HepG2 (cell line): ENCODE measurements around the gene SNED1. TPM values are rescaled to one million over a fixed set of nuclear protein-coding genes. Genes with fewer than 3 reads are reported as not detected.

Experiments
- ATAC-seq: fragments of 200-7000 bp; cut with Tn5 transposase; 3 replicates; pipeline ENCODE4 v1.9.1; 2020; ENCODE audit warnings: mild to moderate bottlenecking, moderate library complexity
- BruUV-seq: library from RNA; stranded (reverse); fragments of 400-500 nt; replicated peaks from 2 replicates; lab custom pipeline; 2021; lab: Mats Ljungman, UMichigan
- CTCF ChIA-PET: fragments of 300-600 bp; formaldehyde crosslinking; extraction: SDS; loops from one replicate; lab custom pipeline; 2021; ENCODE audit warnings: low total read pairs, inconsistent platforms, low intra/inter-chr PET ratio; lab: Yijun Ruan, JAX
- POLR2A ChIA-PET: fragments of 350-600 bp; sonication (Branson Sonifier 250); formaldehyde crosslinking; loops from one replicate; lab custom pipeline; 2020; ENCODE audit warnings: antibody characterized with exemption, inconsistent platforms; lab: Yijun Ruan, JAX
- DNase-seq: peaks from one replicate; pipeline ENCODE4 v3.0.0-alpha.2; 2015; ENCODE audit warnings: low spot score
- FAIRE-seq: peaks from 3 replicates; lab custom pipeline; 2011; peaks lifted over from hg19 to GRCh38; lab: Jason Lieb, UNC
- H2AFZ ChIP-seq: one replicate; pipeline ENCODE4 v1.6.1; 2011; ENCODE audit warnings: low read length, inconsistent platforms
- H3K27ac ChIP-seq: fragments of 300-600 bp; 3 replicates; pipeline ENCODE4 v1.8.0; 2011; ENCODE audit warnings: mixed run types, mild to moderate bottlenecking, mixed read lengths, low read length, inconsistent platforms; ENCODE audit not compliant: insufficient read depth; ENCODE audit errors: extremely low read length
- H3K27me3 ChIP-seq, 2 experiments: fragments of 200-600 bp in 1 of 2; 2 replicates in 1 of 2; 3 replicates in 1 of 2; pipeline versions ENCODE4 v1.6.0 to v1.8.0; 2011; ENCODE audit warnings: low read length in 2 of 2, mild to moderate bottlenecking in 2 of 2, moderate library complexity in 2 of 2, inconsistent platforms in 1 of 2; ENCODE audit not compliant: insufficient read depth in 2 of 2, control insufficient read depth in 1 of 2
- H3K36me3 ChIP-seq, 2 experiments: fragments of 200-600 bp in 1 of 2; replicated peaks in 1 of 2; 2 replicates in 1 of 2; 3 replicates in 1 of 2; pipeline versions ENCODE4 v1.5.1 to v1.8.0; 2011; ENCODE audit warnings: low read length in 2 of 2, inconsistent platforms in 1 of 2; ENCODE audit not compliant: insufficient read depth in 2 of 2, control insufficient read depth in 1 of 2
- H3K4me1 ChIP-seq: 2 replicates; pipeline ENCODE4 v1.5.1; 2012; ENCODE audit warnings: low read length, inconsistent platforms; ENCODE audit not compliant: insufficient read depth
- H3K4me2 ChIP-seq: 2 replicates; pipeline ENCODE4 v1.6.0; 2011; ENCODE audit warnings: low read depth, low read length, inconsistent platforms
- H3K4me3 ChIP-seq, 3 experiments: fragments of 200-600 bp in 1 of 3; sonication (generic), shearing (Covaris generic) in 1 of 3; replicated peaks in 1 of 3; 2 replicates each; pipeline ENCODE4 v1.5.1; 2011 to 2016; ENCODE audit warnings: low read length in 3 of 3, inconsistent platforms in 2 of 3, low read depth in 2 of 3, mild to moderate bottlenecking in 2 of 3, control low read depth in 1 of 3, mixed read lengths in 1 of 3; ENCODE audit not compliant: insufficient read depth in 1 of 3
- H3K79me2 ChIP-seq: one replicate; pipeline ENCODE4 v1.6.1; 2011; ENCODE audit warnings: low read length, inconsistent platforms; ENCODE audit not compliant: insufficient read depth
- H3K9ac ChIP-seq: 2 replicates; pipeline ENCODE4 v1.6.0; 2011; ENCODE audit warnings: mild to moderate bottlenecking, low read depth, low read length, inconsistent platforms; ENCODE audit not compliant: insufficient read depth
- H3K9me3 ChIP-seq: 2 replicates; pipeline ENCODE4 v1.5.1; 2012; ENCODE audit warnings: mild to moderate bottlenecking, low read length
- H4K20me1 ChIP-seq: 2 replicates; pipeline ENCODE4 v1.6.0; 2011; ENCODE audit warnings: inconsistent platforms, mild to moderate bottlenecking, low read length, moderate library complexity; ENCODE audit not compliant: insufficient read depth
- CREB3 ChIP-seq: sonication (generic); formaldehyde crosslinking; IDR thresholded peaks from 2 replicates; pipeline ENCODE4 v1.5.0; 2020; ENCODE audit warnings: missing genetic modification reagents
- FOXP1 ChIP-seq, 2 experiments: fragments of 450-650 bp in 1 of 2; IDR thresholded peaks; 2 replicates each; pipeline ENCODE4 v1.6.1; 2017 to 2018; ENCODE audit warnings: antibody characterized with exemption in 1 of 2
- PCBP1 ChIP-seq: fragments of 200-400 bp; formaldehyde crosslinking; IDR thresholded peaks from 2 replicates; pipeline ENCODE4 v1.6.1; 2017; ENCODE audit warnings: mild to moderate bottlenecking, low read depth, low read length, borderline replicate concordance
- PRDM10 ChIP-seq: sonication (generic); formaldehyde crosslinking; IDR thresholded peaks from 2 replicates; pipeline ENCODE4 v1.4.0; 2020; ENCODE audit warnings: low read depth, missing genetic modification reagents
- SAFB2 ChIP-seq: sonication (generic); formaldehyde crosslinking; IDR thresholded peaks from 2 replicates; pipeline ENCODE4 v1.5.1; 2020; ENCODE audit warnings: missing genetic modification reagents, low read depth, mild to moderate bottlenecking, borderline replicate concordance
- TBP ChIP-seq: sonication (generic); formaldehyde crosslinking; IDR thresholded peaks from 2 replicates; pipeline ENCODE4 v1.5.0; 2020; ENCODE audit warnings: missing genetic modification reagents
- ZHX1 ChIP-seq: sonication (generic); formaldehyde crosslinking; IDR thresholded peaks from 2 replicates; pipeline ENCODE4 v1.8.1; 2022; ENCODE audit warnings: low read depth, mild to moderate bottlenecking, missing genetic modification reagents
- ZNF234 ChIP-seq: sonication (generic); formaldehyde crosslinking; conservative IDR thresholded peaks from 2 replicates; pipeline ENCODE4 v1.5.1; 2020; ENCODE audit warnings: mild to moderate bottlenecking, missing genetic modification reagents
- ZNF260 ChIP-seq: sonication (generic); formaldehyde crosslinking; IDR thresholded peaks from 2 replicates; pipeline ENCODE4 v1.4.0; 2020; ENCODE audit warnings: missing genetic modification reagents, low read depth, mild to moderate bottlenecking, borderline replicate concordance
- ZNF275 ChIP-seq: sonication (generic); formaldehyde crosslinking; IDR thresholded peaks from 2 replicates; pipeline ENCODE4 v1.8.0; 2022; ENCODE audit warnings: missing genetic modification reagents, mild to moderate bottlenecking, inconsistent platforms, borderline replicate concordance
- ZNF343 ChIP-seq: sonication (generic); formaldehyde crosslinking; IDR thresholded peaks from 2 replicates; pipeline ENCODE4 v1.4.0; 2020; ENCODE audit warnings: mild to moderate bottlenecking, missing genetic modification reagents
- ZNF350 ChIP-seq: sonication (generic); formaldehyde crosslinking; IDR thresholded peaks from 2 replicates; pipeline ENCODE4 v1.4.0; 2020; ENCODE audit warnings: mild to moderate bottlenecking, low read depth, missing genetic modification reagents, borderline replicate concordance
- ZNF709 ChIP-seq: sonication (generic); formaldehyde crosslinking; IDR thresholded peaks from 2 replicates; pipeline ENCODE4 v1.5.0; 2020; ENCODE audit warnings: mild to moderate bottlenecking, missing genetic modification reagents
- ZNF883 ChIP-seq: sonication (generic); formaldehyde crosslinking; IDR thresholded peaks from 2 replicates; pipeline ENCODE4 v1.5.1; 2020; ENCODE audit warnings: mild to moderate bottlenecking, missing genetic modification reagents; ENCODE audit errors: not compliant biosample characterization
- WGBS: methylation state at CpG from one replicate; pipeline ENCODE4 v1.1.6; 2017; ENCODE audit warnings: low lambda C conversion rate; 5-methylcytosine and 5-hydroxymethylcytosine counted together
- in situ Hi-C: cut with HindIII; loops from 2 replicates; pipeline ENCODE4 v1.10.0; 2017; ENCODE audit warnings: low pct_unique_long_range_greater_than_20kb; ENCODE audit not compliant: extremely low pct_ligation_motif_present
- intact Hi-C: fragments of 100-400 bp; cut with micrococcal nuclease; formaldehyde crosslinking; loops from one replicate; pipeline ENCODE4 v1.10.0; 2022; ENCODE audit not compliant: unreplicated experiment
- polyA plus RNA-seq, 8 experiments: library from polyadenylated mRNA; depleted of rRNA in 3 of 8; stranded (reverse) in 7 of 8; unstranded in 1 of 8; fragments of >200 nt; fragmentation: Illumina TruSeq in 4 of 8; extraction: Trizol in 4 of 8; gene quantifications; 2 replicates each; pipeline versions ENCODE4 v1.2.1 to v1.2.3, GENCODE V29; 2011 to 2016; ENCODE audit warnings: low read depth in 4 of 8, missing spikeins in 1 of 8, mixed read lengths in 1 of 8; ENCODE audit not compliant: insufficient read depth in 1 of 8
- total RNA-seq, 5 experiments: library from RNA; depleted of rRNA; stranded (reverse); fragments of >200 nt; fragmentation: Illumina TruSeq; extraction: Trizol; gene quantifications; 2 replicates each; pipeline ENCODE4 v1.2.3, GENCODE V29; 2016; ENCODE audit warnings: low read depth in 1 of 5

SNED1 gene
- total and polyA plus RNA-seq, 2 of the 13 experiments (the other 11 are each of a cell fraction or from before 2014, with no cell fraction given), result 0.15 to 0.65 TPM

GRCh38 chr2:241064802-241065354 is 66.5 kb downstream of the SNED1 start (continued):
- TF ChIP-seq SAFB2, result no peak
- TF ChIP-seq CREB3 (CRISPR knock-in tag), result no peak
- TF ChIP-seq ZNF709, result no peak
- TF ChIP-seq ZNF343 (CRISPR knock-in tag), result no peak
- TF ChIP-seq ZNF234 (CRISPR knock-in tag), result no peak

GRCh38 chr2:241065355-241065803 is 67.0 kb downstream of the SNED1 start:
- intact Hi-C loops, result no loop called here
- Histone ChIP-seq H3K4me1 (0 out of 2 replicates have a peak, but pooled peaks cover 8% of the 10 kb centered on the region), H3K36me3 (no peaks in the 10 kb centered on the region), H3K4me2 (no peak overlapping the region), H3K4me3 (no peak overlapping the region), H2AFZ (no peak overlapping the region), H4K20me1 (no peaks in the 10 kb centered on the region; the same call in 1 of the 2 replicates), H3K27ac (no peak overlapping the region), H3K79me2 (no peaks in the 10 kb centered on the region), H3K27me3 (peaks cover 19 to 60% of the 10 kb centered on the region in 2 experiments), H3K9me3 (no peaks in the 10 kb centered on the region), H3K9ac (no peak overlapping the region)
- BruUV-seq, result no TSS peak
- ChIA-PET CTCF (no interaction called here), POLR2A (no interaction called here)
- 82% methylated on average over 27 of the region's 27 CpGs for WGBS
- ATAC-seq (no peak), FAIRE-seq (no peak), DNase-seq (no peak)
- in situ Hi-C loops, result no loop called here
- TF ChIP-seq ZHX1 (CRISPR knock-in tag) (no peak), PCBP1 (no peak), FOXP1 (IDR thresholded peaks at IDR 0.05) (no peak), FOXP1 (CRISPR knock-in tag; IDR thresholded peaks at IDR 0.05) (no peak), ZNF350 (CRISPR knock-in tag) (no peak), ZNF260 (no peak), ZNF883 (CRISPR knock-in tag) (no peak), PRDM10 (CRISPR knock-in tag) (no peak), TBP (no peak), ZNF275 (no peak)
